Suppressor macrophage (primary cell): ENCODE results near the gene TADA3.
A peak's percentile ranks its signal among the peaks of the same experiment; 100 is the strongest.

ENCODE experiments used
- DNase-seq, 4 experiments: peaks; one replicate each; pipeline ENCODE4 v3.0.0-alpha.2; 2020 to 2022
- total RNA-seq, 17 experiments: gene quantifications; one replicate each; lab custom pipeline; 2026; ENCODE audit warnings: mixed read lengths in 6 of 17, inconsistent platforms in 3 of 17; lab: John Stamatoyannopoulos, UW

The TADA3 gene, protein sequence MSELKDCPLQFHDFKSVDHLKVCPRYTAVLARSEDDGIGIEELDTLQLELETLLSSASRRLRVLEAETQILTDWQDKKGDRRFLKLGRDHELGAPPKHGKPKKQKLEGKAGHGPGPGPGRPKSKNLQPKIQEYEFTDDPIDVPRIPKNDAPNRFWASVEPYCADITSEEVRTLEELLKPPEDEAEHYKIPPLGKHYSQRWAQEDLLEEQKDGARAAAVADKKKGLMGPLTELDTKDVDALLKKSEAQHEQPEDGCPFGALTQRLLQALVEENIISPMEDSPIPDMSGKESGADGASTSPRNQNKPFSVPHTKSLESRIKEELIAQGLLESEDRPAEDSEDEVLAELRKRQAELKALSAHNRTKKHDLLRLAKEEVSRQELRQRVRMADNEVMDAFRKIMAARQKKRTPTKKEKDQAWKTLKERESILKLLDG
- total RNA-seq: 19.1 to 80.9 (median 44.1) reads per million in 17 experiments

DNA sequence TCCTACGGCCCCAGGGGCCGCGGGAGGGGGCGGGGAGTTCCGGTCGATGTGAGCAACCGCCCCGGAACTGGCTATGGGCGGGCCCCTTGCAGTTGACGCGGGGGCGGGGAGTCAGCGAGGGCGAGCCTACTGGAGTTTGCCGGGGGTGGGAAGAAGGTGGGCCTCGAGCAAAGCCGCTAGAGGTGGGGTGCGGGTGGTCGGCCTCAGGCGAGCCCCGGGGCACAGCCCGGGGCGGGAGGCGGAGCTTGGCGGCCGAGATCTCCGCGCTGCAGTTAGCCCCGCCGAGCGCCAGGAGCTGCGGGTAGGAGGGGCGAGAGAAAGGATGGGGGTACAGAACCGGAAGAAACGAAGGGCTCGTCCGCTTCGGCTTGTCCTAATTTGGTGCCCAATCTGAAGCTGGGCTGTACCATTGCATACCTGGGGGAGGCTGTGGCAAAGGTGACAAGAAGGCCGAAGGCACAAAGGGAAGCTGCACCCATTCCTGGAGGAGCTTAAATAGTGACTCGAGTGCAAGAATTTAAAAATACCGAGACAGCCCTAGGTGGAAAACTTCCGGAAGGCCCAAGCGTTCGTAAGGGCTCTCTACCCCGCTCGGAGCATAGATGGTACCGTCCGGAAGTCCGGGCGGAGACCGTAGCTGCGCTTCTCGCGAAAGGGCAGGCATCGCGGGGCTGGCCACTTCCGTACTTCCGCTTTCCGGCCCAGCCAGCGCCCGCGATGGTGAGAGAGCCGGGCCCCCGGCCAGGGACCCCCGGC lies at the start of gene TADA3, which contains the start of gene ARPC4:
Gene TADA3, minus strand, starts transcription at position 69 of the 756 bp plus-strand sequence. CDS start 1,007 bp downstream, outside the sequence.
Gene ARPC4, plus strand, starts transcription at position 678 of the 756 bp plus-strand sequence. Its CDS starts 40 bp downstream, at position 718.
- peak; percentile 95 to 97 (median 97) for DNase-seq

DNA sequence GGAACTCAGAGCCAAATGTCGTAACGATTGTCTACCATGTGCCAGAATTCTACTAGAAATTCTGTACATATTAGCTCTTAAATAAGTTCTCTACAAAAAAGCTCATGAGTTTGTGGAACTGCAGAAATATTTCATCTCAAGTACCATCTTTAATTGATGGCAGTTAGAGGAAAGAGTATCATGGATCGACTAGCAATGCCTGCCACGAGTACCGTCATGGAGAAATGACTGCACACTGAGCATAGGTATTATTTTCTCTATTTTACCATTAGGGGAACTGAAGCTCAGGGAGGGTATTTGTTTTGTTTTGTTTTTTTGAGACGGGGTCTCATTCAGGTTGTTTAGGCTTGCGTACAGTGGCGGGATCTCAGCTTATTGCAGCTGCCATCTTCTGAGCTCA lies 48.7 kb upstream of the TADA3 start:
- no peak for DNase-seq

DNA sequence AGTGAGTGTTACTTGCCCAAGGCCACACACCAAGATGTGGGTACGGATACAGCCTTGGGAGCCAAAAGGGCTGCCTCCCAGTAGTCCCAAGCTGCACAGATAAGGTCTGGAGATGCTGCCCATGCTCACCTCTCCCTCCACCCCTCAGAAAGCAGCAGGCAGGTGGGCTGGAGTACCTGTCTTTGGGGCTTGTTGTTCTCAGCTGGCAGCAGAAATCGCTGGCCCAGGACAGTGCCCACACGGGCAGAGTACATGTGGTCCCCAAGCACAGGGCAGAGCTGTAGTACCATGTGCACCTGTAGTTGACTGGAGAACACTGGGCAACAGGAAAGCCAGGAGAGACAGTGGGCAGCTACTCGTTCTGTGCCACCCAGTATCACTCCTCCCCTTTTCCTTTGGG lies 46.6 kb upstream of the TADA3 start:
- no peak for DNase-seq

DNA sequence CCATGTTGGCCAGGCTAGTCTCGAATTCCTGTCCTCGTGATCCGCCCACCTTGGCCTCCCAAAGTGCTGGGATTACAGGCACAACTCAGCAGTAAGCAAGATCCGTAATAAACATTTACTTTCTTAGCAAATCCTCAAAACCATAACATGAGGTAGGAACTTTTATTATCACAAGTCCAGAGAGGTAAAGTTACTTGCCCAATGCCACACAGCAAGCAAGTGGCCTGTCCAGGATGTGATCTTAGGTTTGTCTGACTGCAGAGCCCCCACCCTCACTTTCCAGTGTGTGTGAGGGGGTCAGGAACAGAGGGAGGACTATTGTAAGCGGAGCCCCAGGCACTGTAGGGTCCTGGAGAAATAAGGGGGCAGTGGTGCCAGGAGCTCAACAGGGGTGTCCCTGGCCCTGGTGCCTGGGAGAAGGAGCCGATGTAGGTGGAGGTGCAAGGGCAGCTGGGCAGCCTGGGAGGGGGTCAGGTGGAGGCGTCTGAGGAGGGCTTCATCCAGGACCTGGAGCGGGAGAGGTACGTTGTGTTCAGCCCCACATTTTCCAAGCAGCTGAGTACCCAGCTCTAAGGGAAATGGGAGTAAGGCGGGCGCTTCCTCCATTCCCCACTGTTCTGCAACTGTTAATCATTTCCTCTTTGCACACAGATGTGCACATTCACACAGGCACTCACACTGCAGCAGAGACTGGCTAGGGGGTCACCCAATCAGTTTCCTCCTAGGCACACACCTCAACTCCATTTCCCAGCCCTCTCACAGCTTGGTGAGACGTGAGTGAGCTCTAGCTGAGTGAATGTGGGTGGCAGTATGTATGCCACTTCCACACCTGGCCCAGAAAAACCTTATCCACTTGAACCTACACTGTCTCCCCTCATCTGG lies 45.7 kb upstream of the TADA3 start:
- peak; percentile 29 to 46 (median 43) for DNase-seq

DNA sequence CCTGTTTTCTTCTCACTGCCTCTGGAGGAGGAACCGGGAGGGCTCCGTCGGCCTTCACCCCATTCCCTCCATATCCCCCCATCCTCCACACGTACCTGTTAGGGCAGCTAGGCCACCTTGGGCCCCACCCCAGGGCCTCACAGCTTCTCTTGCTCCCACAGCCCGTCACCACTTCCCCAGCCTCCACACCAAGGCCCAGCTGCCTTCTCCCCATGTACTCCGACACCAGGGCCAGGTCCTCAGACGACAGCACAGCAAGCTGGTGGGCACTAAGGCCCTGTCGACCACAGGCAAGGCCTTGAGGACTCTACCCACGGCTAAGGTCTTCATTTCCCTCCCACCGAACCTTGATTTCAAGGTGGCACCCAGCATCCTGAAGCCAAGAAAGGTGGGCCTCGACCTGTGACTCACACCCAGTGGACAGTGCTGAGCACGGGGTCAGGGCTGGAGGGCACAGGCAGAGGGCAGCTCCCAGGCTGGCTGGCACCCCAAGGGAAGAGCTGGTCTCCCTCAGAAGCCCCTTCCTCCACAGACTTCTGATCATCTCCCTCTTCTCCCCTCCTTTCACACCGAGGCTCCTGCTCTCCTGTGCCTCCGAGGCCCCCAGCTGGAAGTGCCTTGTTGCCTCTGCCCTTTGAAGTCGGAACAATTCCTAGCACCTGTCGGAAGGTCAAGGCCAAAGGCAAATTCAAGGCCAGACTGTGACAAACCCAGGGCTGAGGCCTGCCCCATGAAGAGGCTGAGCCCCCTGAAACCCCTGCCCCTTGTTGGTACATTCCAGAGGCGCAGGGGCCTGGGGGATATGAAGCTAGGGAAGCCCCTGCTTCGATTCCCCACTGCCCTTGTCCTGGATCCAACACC lies 42.5 kb upstream of the TADA3 start:
- no peak for DNase-seq

DNA sequence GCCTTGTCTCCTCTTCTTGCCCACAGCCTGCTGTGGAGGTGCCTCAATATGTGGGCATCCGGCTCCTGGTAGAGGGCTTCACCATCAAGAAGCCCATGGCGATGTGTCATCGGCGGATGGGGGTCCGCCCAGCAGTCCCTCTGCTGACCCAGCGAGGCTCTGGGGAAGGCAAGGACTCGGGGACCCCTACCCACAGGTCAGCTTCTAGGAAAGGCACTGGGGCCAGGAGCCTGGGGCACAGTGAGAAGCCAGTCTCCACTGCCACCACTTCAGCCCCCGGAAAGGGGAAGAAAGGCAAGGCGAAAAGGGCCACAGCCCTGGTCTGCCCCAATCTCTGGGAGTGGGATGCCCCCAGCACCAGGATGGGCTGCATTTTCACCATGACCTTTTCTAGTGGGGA lies 40.8 kb upstream of the TADA3 start:
- no peak for DNase-seq

DNA sequence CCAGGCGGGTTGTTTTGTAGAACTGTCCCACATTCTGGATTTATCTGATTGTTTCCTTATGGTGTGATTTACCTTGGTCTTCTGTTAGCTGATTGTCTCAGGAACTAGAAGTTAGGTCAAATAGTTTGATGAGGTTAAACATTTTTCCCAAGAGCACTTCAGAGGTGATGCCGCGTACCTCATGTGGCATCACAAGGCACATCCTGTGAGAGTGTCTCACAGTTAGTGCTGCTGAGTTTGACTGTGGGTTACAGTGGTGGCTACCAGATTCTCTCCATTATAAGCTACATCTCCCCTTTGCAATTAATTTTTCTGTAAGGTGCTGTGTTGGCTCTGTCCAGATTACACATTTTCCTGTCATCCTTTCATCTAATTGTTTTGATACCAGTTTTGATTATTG lies 39.0 kb upstream of the TADA3 start:
- DNase-seq: no peak

DNA sequence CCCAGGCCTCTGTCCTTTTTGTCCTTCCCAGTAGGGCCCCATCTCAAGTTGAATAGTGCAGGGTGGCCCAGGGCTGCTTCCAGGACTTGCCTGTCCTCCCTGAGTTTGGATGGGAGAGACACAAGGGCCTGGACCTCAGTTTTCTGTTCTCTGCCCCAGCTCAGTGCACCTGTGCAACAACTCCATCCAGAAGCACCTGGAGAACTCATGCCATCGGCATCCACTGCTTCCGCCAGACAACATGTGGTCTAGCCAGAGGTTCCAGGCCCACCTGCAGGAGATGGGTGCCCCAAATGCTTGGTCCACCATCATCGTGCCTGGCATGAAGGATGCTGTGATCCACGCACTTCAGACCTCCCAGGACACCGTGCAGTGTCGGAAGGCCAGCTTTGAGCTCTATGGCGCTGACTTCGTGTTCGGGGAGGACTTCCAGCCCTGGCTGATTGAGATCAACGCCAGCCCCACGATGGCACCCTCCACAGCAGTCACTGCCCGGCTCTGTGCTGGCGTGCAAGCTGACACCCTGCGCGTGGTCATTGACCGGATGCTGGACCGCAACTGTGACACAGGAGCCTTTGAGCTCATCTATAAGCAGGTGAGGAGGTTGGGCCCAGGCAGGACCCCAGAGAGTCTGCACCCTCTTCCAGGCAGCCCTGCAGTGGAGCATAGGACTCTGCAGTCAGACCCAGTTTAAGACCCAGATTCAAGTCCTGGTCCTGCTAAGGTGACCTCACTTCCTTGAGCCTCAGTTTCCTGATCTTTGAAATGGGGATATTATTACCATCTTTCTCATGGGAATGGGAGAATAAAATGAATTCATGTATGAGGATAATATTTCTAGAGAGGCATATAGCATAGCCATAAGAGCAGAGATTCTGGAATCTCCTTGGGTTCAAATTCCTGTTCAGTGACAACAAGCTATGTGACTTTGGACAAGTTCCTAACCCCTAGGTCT lies 36.8 kb upstream of the TADA3 start:
- DNase-seq: no peak

DNA sequence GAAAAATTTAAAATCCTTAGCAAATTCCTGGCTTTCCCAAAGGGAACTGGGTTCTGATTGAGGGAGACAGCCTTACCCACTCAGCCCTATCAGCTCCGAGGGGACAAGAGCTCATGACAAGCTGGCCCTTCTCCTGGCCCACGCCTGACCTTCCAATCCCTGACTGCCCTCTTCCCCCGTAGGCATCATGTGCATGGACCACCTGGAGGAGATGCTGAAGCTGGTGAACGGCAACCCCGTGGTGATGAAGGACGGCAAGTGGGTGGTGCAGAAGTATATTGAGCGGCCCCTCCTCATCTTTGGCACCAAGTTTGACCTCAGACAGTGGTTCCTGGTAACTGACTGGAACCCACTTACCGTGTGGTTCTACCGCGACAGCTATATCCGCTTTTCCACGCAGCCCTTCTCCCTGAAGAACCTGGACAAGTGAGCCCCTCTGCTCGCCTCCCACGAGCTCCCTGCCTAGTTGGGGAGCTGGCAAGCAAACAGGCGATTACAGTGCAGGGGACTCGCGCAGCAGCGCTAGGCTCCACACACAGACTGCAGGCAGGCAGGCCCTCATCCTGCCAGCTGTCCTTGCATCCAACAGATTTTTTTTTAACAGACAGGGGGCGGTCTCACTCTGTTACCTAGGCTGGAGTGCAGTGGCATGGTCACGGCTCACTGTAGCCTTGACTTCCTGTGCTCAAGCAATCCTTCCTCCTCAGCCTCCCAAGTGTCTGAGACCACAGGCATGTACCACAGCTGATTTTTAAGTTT lies 34.7 kb upstream of the TADA3 start:
- peak in 3 of 4 experiments; percentile 21 to 39 (median 29) for DNase-seq

DNA sequence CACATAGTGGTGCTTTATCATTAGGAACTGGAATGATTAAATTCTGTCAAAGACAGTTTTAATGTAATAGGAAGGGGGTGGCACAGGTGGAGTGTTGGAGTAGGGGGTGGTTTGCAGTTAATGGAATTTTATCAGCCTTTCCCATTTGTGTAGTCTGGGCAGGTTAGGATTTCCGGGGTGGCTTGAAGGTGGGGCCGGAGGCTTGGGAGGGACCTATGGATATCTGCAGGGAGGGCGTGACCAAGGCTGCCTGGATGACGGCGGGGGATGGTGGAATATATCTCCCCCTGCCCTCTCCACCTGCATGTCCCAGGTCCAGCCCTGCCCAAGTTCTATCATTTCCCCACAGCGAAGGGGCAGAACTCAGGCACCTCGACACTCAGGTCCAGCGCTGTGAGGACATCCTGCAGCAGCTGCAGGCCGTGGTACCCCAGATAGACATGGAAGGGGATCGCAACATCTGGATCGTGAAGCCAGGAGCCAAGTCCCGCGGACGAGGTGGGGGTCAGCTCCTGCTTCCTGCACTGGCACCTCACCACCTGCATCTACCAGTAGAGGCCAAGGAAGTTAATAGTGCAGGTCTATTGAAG lies 33.3 kb upstream of the TADA3 start:
- DNase-seq: no peak

DNA sequence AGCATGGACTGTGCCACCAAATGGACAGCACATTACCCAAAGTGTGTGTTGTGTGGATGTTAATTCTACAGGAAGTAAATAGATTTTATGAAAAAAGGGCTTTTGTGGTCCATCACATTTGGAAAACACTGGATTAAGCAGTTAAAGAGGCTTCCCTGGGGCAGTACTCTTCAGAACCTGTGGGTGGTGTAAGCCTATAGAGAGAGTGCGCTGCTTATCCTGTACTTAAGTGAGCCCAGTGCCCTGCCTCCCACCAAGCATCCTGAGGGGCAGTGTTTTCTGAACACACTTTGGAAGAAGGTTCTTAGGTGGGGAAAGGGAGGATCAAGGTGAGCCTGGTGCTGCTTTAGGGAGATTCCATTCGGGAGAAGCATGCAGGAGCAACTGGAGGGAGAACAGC lies 28.7 kb upstream of the TADA3 start:
- DNase-seq: no peak

DNA sequence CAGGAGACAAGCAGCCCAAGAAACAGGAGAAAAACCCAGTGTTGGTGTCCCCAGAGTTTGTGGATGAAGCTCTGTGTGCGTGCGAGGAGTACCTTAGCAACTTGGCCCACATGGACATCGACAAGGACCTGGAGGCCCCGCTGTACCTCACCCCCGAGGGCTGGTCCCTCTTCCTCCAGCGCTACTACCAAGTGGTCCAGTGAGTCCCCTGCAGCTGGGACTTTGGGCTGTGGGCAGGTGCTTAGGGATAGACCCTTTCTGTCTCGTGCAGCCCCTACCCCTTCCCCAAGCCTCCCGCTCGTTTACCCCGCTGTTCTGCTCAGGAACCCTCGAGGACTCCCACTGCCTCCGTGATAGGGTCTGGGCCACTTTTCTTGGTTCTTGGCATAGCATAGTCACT lies 28.3 kb upstream of the TADA3 start:
- DNase-seq: no peak

DNA sequence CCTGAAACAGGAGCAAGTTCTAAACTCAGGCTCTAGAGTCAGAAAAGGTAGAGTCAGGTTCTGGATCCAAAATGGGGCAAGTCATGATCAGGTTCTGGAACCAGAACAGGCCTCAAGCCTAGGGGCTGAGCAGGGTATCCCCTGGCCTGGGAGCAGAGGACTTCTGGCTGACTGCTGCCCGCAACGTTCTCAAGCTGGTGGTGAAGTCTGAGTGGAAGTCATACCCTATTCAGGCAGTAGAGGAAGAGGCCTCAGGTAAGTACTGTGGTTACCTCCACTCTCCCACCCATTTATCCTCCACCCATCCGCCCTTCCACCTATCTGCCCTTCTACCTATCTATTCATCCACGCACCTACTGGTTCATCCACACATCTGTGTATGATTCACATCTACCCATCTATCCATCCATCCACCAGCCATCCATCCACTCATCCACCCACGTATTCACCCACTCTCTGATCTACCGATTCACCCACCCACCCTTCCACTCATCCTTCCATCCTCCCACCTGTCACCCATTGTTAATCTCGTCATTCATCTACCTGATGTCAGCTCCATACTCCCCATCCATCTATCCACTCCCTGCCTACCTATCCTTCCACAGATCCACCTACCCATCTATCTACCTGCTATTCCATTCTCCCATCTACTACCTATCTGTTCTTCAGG lies 26.5 kb upstream of the TADA3 start:
- DNase-seq: no peak

DNA sequence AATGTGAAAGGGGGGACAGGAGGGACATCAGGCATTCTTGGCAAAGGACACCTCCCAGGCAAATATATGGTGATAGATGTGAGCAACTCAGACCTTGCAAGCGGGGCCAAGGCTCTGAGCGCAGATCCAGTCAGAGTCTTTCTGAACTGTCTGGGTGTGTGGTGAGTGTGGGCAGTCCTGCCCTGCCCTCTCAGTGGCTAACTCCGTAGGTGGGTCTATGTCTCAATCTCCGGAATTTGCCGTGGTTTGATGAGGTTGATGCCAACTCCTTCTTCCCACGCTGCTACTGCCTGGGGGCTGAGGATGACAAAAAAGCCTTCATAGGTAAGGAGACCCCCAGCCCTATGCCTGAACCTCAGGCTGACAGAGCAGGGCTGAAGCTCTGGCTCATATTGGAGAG lies 25.2 kb upstream of the TADA3 start:
- DNase-seq: peak in 3 of 4 experiments; percentile 24 to 47 (median 34)

DNA sequence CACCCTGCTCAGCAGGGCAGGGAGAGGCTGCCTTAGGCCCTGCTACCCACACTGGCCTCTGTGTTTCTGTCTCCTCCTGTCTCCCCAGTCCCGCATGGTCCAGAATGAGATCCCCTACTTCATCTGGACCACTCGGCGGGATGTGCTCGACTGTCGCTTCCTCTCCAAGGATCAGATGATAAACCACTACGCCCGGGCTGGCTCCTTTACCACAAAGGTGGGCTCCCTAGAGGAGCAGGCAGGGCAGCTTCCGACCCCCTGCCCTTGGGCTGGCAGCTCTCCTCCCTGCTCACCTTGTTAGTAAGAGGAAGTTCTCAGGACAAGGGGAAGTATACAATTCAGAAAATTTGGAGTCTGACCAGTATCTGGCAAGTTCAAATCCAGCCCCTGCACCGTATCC lies 23.7 kb upstream of the TADA3 start:
- no peak for DNase-seq

DNA sequence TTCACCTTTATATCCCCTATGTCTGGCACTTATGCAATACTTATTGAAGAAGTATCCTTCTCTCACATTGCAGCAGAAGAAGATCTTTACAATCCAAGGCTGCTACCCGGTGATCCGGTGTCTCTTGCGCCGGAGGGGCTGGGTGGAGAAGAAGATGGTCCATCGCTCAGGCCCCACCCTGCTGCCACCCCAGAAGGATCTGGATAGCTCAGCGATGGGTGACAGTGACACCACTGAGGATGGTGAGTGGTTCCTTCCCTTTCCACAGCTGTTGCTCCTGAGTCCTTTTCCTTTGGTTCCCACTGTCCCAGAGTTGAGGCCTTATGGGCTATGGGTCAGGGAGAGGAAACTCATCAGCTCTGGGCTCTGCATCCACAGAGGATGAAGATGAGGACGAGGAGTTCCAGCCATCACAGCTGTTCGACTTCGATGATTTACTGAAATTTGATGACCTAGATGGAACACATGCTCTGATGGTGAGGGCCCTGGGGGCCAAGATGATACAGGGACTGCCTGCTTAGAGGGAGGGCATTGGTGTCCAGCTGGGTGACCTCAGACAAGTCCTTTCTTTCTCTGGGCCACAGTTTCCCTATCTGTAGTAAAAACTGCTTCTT lies 20.7 kb upstream of the TADA3 start:
- no peak for DNase-seq

DNA sequence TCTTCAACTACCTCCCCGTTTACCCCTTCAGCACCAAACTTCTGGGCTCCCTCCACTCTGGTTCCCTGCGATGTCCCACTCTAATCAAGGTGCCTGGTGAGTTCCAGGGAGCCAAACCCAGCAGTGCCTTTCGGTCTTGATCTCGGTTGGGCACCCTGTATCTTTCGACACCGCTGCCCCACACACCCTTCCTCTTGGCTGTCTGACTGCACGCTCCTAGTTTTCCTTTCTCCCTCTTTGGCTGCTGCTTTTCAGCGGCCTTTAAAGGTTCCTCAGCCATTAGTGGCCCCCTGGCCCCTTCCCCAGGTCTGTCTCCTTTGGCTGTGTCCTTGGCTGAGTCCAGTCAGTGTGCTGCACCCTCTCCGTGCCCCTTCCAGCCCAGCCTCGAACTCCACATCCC lies 18.6 kb upstream of the TADA3 start:
- DNase-seq: no peak

DNA sequence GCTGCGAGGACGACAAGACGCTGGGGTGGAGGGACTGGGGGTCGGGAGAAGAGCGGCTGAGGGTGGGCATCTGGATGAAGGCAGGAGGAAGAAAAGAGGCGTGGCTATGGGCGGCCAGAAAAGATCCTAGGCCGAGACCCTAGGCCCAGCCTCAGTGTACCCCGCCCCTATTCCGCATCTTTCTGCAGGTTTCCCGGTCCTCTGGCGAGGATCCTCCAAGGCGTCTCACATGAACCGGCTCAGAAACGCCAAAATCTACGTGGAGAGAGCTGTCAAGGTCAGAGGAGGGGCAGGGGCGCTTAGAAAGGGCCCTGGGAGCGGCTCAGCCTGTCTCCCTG lies 18.1 kb upstream of the TADA3 start:
- no peak for DNase-seq
